GM12801 (cell line): ENCODE results near the gene PINLYP.

Experiments used
- CTCF ChIP-seq: IDR thresholded peaks from one replicate; pipeline ENCODE4 v1.5.1; 2011; ENCODE audit warnings: control low read depth; ENCODE audit not compliant: insufficient read length; ENCODE audit errors: extremely low read depth

The PINLYP gene

GRCh38 chr19:43545276-43545675 is 30.3 kb upstream of the PINLYP start:
- TF ChIP-seq CTCF = no peak

- no peak for TF ChIP-seq CTCF
Observed at GRCh38 chr19:43545981-43546380, 29.6 kb upstream of the PINLYP start.

- TF ChIP-seq CTCF = no peak
Observed at GRCh38 chr19:43546581-43546980, 29.0 kb upstream of the PINLYP start.

- TF ChIP-seq CTCF = no peak
Observed at GRCh38 chr19:43548706-43549105, 26.9 kb upstream of the PINLYP start.

GRCh38 chr19:43551399-43552197 is 24.0 kb upstream of the PINLYP start:
- TF ChIP-seq CTCF = no peak

- TF ChIP-seq CTCF = no peak
Observed at GRCh38 chr19:43552198-43552450, 23.5 kb upstream of the PINLYP start.

- TF ChIP-seq CTCF = no peak
Observed at GRCh38 chr19:43552616-43553015, 23.0 kb upstream of the PINLYP start.
